Stimulated activated naive CD8-positive, alpha-beta T cell treated with anti-CD3 and anti-CD28 coated beads, Interleukin-15, Interleukin-2, amounts not matched to agents 100 ng/mL and 50 ng/mL, for 24 hours (primary cell): ENCODE measurements around the gene RAB8B.
"Not testable (repeated sequence)": the region's sequence is repeated elsewhere in the genome, so short reads cannot be mapped to it uniquely, and the experiment has no call there.

Experiments
- H3K27ac Mint-ChIP-seq: one replicate; pipeline ENCODE4 v1.8.0; 2021; ENCODE audit warnings: mild to moderate bottlenecking, mixed read lengths
- H3K27me3 Mint-ChIP-seq: one replicate; pipeline ENCODE4 v1.8.0; 2021; ENCODE audit warnings: mixed read lengths
- H3K36me3 Mint-ChIP-seq: one replicate; pipeline ENCODE4 v1.8.0; 2021; ENCODE audit warnings: low read depth, mixed read lengths
- H3K4me1 Mint-ChIP-seq: one replicate; pipeline ENCODE4 v1.8.0; 2021; ENCODE audit warnings: low read depth, mixed read lengths
- H3K4me3 Mint-ChIP-seq: one replicate; pipeline ENCODE4 v1.8.0; 2021; ENCODE audit warnings: mild to moderate bottlenecking, mixed read lengths
- H3K9me3 Mint-ChIP-seq: one replicate; pipeline ENCODE4 v1.8.0; 2021; ENCODE audit warnings: mixed read lengths

Gene RAB8B

DNA sequence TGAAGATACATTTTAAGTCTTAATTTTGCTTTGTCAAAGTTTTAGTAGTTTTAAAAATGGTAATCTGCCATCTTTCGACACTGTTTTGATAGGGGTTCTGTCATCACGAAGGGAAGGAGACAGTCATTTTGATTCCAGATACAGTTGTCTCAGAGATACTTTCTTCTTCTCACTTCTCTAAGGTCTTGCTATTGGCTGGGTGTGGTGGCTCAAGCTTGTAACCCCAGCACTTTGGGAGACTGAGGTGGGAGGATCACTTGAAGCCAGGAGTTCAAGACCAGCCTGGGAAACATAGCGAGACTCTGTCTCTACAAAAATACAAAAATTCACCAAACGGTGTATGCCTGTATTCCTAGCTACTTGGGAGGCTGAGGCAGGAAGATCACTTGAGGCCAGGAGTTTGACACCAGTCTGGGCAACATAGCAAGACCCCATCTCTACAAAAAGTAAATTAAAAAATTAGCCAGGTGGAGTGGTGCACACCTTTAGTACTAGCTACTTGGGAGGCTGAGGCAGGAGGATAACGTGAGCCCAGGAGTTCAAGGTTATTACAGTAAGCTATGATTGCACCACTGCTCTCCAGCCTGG is 3.3 kb downstream of the RAB8B start:
- no peaks in the 10 kb centered on the region for H3K27me3 Mint-ChIP-seq
- H3K27ac Mint-ChIP-seq: peak overlapping the region; percentile 99
- no peaks in the 10 kb centered on the region for H3K9me3 Mint-ChIP-seq
- H3K36me3 Mint-ChIP-seq: peaks cover 44% of the 10 kb centered on the region
- peaks cover 78% of the 10 kb centered on the region for H3K4me1 Mint-ChIP-seq
- H3K4me3 Mint-ChIP-seq: peak overlapping the region; percentile 100

- H3K9me3 Mint-ChIP-seq: no peaks in the 10 kb centered on the region
- H3K27ac Mint-ChIP-seq: peak overlapping the region; percentile 99
- H3K36me3 Mint-ChIP-seq: peaks cover 60% of the 10 kb centered on the region
- H3K4me3 Mint-ChIP-seq: peak overlapping the region; percentile 100
- peaks cover 79% of the 10 kb centered on the region for H3K4me1 Mint-ChIP-seq
- no peaks in the 10 kb centered on the region for H3K27me3 Mint-ChIP-seq
Measured at GRCh38 chr15:63194302-63194701, 4.9 kb downstream of the RAB8B start.

GRCh38 chr15:63194880-63195568 is 5.6 kb downstream of the RAB8B start:
- peak overlapping the region; percentile 64 for H3K4me3 Mint-ChIP-seq
- H3K27me3 Mint-ChIP-seq: no peaks in the 10 kb centered on the region
- H3K36me3 Mint-ChIP-seq: peaks cover 66% of the 10 kb centered on the region

DNA sequence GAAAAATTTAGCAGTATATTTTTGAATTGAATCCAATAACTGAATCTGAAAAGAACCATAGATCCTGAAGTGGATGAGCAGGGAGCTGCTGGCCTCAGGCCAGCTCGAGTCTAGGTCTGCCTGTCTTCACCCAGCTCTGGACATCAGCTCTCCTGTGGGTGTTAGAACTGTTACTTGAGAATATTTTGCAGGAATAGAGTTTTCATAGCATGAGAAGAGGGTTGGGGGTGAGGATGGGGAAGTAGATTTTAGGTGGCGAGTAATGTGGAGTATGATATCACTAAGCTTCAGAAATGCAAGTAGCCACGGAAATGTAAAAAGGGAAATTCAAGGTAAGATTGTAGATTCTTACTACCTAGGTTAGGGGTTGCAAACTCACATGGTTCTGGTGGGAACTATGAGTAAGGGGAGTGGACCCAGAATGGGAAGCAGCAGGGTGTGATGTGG is 6.2 kb downstream of the RAB8B start:
- Mint-ChIP-seq H3K4me3 (peak overlapping the region; percentile 64), H3K36me3 (peaks cover 66% of the 10 kb centered on the region), H3K27me3 (no peaks in the 10 kb centered on the region), H3K4me1 (peaks cover 92% of the 10 kb centered on the region), H3K9me3 (no peaks in the 10 kb centered on the region), H3K27ac (peak overlapping the region; percentile 86)

More at GRCh38 chr15:63194880-63195568, 5.6 kb downstream of the RAB8B start:
- H3K4me1 Mint-ChIP-seq: peaks cover 86% of the 10 kb centered on the region
- peak overlapping the region; percentile 86 for H3K27ac Mint-ChIP-seq
- H3K9me3 Mint-ChIP-seq: no peaks in the 10 kb centered on the region

DNA sequence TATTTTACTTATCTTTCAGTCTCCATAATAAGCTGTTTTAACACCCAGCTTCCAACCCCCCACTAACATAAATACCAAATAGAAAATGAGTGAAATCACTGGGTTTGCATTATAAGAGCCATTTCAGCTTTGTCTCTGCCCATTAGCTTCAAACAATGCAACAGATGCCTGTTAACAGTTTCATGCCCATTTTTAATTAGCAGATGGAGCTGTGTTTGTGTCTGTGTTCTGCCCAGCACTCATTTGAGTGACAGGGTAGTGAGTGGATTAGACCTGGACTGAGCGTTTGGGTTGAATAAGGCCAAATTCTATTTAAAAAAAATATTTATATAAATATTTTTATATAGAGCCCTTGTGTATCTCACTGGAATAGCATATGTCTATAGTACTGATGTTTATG is 7.4 kb downstream of the RAB8B start:
- H3K27ac Mint-ChIP-seq: peak overlapping the region; percentile 86
- H3K4me3 Mint-ChIP-seq: peak overlapping the region; percentile 64
- no peaks in the 10 kb centered on the region for H3K9me3 Mint-ChIP-seq
- no peaks in the 10 kb centered on the region for H3K27me3 Mint-ChIP-seq
- peaks cover 65% of the 10 kb centered on the region for H3K36me3 Mint-ChIP-seq
- H3K4me1 Mint-ChIP-seq: peaks cover 98% of the 10 kb centered on the region

DNA sequence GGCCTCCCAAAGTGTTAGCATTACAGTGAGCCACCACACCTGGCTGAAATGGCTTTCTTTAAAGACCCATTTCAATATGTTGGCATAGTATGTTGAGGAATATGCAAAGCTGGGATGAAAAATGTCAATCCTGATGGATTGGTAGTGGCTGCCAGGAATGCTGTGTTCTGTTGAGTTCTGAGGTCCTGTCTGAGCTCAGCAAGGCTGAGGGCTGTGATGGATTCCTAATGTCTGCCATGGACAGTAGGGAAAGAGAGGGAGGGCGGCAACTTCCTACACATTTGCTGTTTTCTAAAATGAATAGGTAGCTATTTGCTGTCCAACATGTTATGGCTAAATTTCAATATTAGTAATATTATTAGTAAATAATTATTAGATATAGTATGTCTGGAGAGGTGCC is 8.2 kb downstream of the RAB8B start:
- Mint-ChIP-seq H3K27me3 (no peaks in the 10 kb centered on the region), H3K36me3 (peaks cover 66% of the 10 kb centered on the region), H3K27ac (peak overlapping the region; percentile 86), H3K9me3 (no peaks in the 10 kb centered on the region), H3K4me3 (peak overlapping the region; percentile 66), H3K4me1 (peaks cover 96% of the 10 kb centered on the region)

GRCh38 chr15:63198371-63199250 is 9.2 kb downstream of the RAB8B start:
- Mint-ChIP-seq H3K27me3 (no peaks in the 10 kb centered on the region), H3K27ac (peak overlapping the region; percentile 85), H3K4me1 (peaks cover 98% of the 10 kb centered on the region), H3K4me3 (peak overlapping the region; percentile 58), H3K9me3 (no peaks in the 10 kb centered on the region), H3K36me3 (peaks cover 64% of the 10 kb centered on the region)

GRCh38 chr15:63200464-63201249 is 11.3 kb downstream of the RAB8B start:
- H3K9me3 Mint-ChIP-seq: no peaks in the 10 kb centered on the region
- H3K36me3 Mint-ChIP-seq: peaks cover 67% of the 10 kb centered on the region
- H3K4me3 Mint-ChIP-seq: peak overlapping the region; percentile 51
- no peaks in the 10 kb centered on the region for H3K27me3 Mint-ChIP-seq
- H3K27ac Mint-ChIP-seq: peak overlapping the region; percentile 85
- H3K4me1 Mint-ChIP-seq: peaks cover 97% of the 10 kb centered on the region

GRCh38 chr15:63202861-63203260 is 13.5 kb downstream of the RAB8B start:
- Mint-ChIP-seq H3K9me3 (no peaks in the 10 kb centered on the region), H3K36me3 (peaks cover 81% of the 10 kb centered on the region), H3K27me3 (no peaks in the 10 kb centered on the region), H3K4me1 (peaks cover 97% of the 10 kb centered on the region), H3K27ac (peak overlapping the region; percentile 84), H3K4me3 (peak overlapping the region; percentile 49)

DNA sequence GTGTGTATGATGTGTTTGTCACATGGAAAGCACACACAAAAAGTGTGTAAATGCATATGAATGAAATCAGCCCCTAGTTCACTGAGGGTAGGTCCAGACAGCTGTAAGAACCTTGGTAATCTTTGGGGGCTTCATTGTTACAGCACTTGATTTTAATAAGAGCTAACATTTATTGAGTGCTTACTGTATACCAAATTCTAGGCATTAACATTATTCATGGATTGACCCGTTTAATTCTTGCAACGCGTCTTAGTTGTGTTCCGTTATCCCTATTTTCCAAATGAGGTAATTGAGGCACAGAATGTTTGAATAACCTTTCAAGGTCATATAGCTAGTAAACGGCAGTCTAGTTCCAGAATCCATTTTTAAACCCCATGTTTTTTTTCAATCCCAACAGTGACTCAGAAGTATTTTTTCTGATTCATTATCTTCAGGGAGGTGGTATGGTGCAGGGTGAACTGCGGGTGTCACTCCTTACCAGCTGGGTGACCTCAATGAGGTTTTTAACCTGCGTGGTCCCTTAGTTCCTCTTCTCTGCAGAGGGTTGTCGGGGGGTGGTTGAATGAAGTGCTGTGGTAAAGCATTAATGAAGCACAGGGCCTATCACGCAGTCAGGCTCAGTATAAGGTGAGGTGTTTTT is 14.2 kb downstream of the RAB8B start:
- H3K27me3 Mint-ChIP-seq: no peaks in the 10 kb centered on the region
- no peaks in the 10 kb centered on the region for H3K9me3 Mint-ChIP-seq
- H3K4me1 Mint-ChIP-seq: peaks cover 97% of the 10 kb centered on the region
- H3K4me3 Mint-ChIP-seq: peak overlapping the region; percentile 66
- peak overlapping the region; percentile 84 for H3K27ac Mint-ChIP-seq
- H3K36me3 Mint-ChIP-seq: peaks cover 81% of the 10 kb centered on the region

DNA sequence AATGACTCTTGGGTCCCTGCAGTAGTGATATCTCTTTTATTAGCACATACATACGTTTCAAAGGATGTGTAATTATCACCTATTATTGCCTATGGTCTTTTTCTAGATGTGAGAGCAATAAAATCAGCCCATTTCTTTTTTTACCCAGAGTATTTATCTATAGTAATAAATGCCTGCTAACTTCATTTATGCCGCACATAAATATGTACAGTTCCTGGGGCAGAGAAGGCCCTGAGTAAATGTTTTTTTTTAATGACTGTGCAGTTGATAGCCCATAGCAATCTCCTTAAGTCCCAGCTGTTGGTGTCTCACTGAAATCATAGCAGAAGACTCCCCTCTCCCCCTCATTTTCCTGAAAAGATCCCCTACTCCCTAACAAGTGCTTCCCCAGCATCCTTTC is 16.7 kb downstream of the RAB8B start:
- H3K27me3 Mint-ChIP-seq: no peaks in the 10 kb centered on the region
- H3K36me3 Mint-ChIP-seq: peaks cover 74% of the 10 kb centered on the region
- peaks cover 95% of the 10 kb centered on the region for H3K4me1 Mint-ChIP-seq
- H3K9me3 Mint-ChIP-seq: no peaks in the 10 kb centered on the region
- no peak overlapping the region for H3K4me3 Mint-ChIP-seq
- peak overlapping the region; percentile 71 for H3K27ac Mint-ChIP-seq

DNA sequence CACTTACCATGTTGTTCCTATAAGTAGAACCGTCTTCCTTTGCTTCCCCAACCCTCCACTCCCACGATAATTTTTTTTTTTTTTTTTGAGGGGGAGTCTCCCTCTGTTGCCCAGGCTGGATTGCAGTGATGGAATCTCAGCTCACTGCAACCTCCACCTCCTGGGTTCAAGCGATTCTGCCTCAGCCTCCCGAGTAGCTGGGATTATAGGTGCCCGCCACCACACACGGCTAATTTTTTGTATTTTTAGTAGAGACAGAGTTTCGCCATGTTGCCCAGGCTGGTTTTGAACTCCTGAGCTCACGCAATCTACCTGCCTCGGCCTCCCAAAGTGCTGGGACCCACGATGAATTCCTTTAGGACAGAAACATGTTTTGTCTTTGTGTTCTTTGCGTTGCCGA is 19.4 kb downstream of the RAB8B start:
- H3K36me3 Mint-ChIP-seq: peaks cover 62% of the 10 kb centered on the region

GRCh38 chr15:63210151-63211091 is 21.0 kb downstream of the RAB8B start:
- Mint-ChIP-seq H3K4me3 (peak overlapping the region; percentile 76), H3K4me1 (peaks cover 98% of the 10 kb centered on the region), H3K36me3 (peaks cover 69% of the 10 kb centered on the region), H3K9me3 (no peaks in the 10 kb centered on the region), H3K27me3 (no peaks in the 10 kb centered on the region), H3K27ac (peak overlapping the region; percentile 97)

More for the DNA sequence above, 19.4 kb downstream of the RAB8B start:
- not testable (repeated sequence) for H3K27me3 Mint-ChIP-seq, H3K9me3 Mint-ChIP-seq
- Mint-ChIP-seq H3K4me1 (peaks cover 97% of the 10 kb centered on the region), H3K27ac (peak overlapping the region; percentile 78), H3K4me3 (peak overlapping the region; percentile 29)
